ENCODE measurements around the gene FOXP1.

FOXP1 gene

GRCh38 chr3:71429597-71429988, 153.9 kb downstream of the FOXP1 start:
- TF ChIP-seq CTCF (IDR thresholded peaks at IDR 0.05; ENCODE audit: poor library complexity, severe bottlenecking), result no peak
- Histone ChIP-seq H3K4me3 (ENCODE audit: severe bottlenecking) (no peak overlapping the region), H3K4me1 (ENCODE audit: insufficient read depth, poor library complexity, severe bottlenecking) (peaks cover 69% of the 10 kb centered on the region), H3K27ac (ENCODE audit: poor library complexity, severe bottlenecking) (peak overlapping the region; percentile 83), H3K36me3 (ENCODE audit: low read depth) (no peaks in the 10 kb centered on the region), H3K27me3 (ENCODE audit: insufficient read depth, poor library complexity, severe bottlenecking) (no peaks in the 10 kb centered on the region), H3K9me3 (ENCODE audit: severe bottlenecking) (no peaks in the 10 kb centered on the region)
- DNase-seq (ENCODE audit: low spot score) (no peak), ATAC-seq (ENCODE audit: low read depth) (no peak)

DNA sequence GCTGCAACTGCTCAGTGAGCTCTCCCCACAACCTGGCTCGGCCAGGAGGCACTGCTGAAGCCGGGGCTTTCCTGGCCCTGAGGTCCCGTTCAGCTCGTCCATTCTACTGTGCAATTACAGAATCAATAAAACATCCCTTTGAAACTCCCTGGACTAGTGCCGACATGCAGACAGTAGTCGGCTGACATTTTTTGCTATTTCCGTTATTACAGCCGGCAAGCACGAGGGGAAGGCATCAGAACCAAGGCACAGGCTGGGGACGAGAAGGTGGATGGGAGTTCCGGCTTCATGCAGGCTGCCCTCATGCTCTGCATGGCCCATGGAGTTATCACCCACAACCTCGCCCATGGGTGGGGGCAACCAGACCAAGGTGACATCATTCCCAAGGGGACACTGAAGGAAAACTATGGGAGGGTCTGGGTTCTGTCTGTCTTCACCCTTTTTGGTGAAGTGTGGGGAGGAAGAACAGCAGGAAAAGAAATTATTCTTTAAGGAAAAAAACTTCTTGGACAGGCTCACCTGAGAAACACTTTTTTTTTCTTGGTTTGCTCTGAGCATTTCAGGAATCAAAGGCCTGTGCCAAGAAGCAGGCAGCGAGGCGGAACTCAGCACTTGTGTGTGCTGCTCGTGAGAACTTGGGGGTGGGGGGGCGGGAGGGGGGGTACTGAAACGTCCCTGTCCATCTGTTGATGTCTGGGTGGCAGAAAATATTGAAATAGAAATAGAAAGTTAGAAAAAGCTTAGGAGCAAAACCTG, 154.5 kb downstream of the FOXP1 start:
- no peaks in the 10 kb centered on the region for H3K9me3 ChIP-seq (ENCODE audit: severe bottlenecking)
- peak overlapping the region; percentile 83 for H3K27ac ChIP-seq (ENCODE audit: poor library complexity, severe bottlenecking)
- peaks cover 70% of the 10 kb centered on the region for H3K4me1 ChIP-seq (ENCODE audit: insufficient read depth, poor library complexity, severe bottlenecking)
- no peaks in the 10 kb centered on the region for H3K27me3 ChIP-seq (ENCODE audit: insufficient read depth, poor library complexity, severe bottlenecking)
- DNase-seq (ENCODE audit: low spot score), result peak; percentile 66
- no peaks in the 10 kb centered on the region for H3K36me3 ChIP-seq (ENCODE audit: low read depth)
- ATAC-seq (ENCODE audit: low read depth), result peak; percentile 66
- H3K4me3 ChIP-seq (ENCODE audit: severe bottlenecking), result no peak overlapping the region
- TF ChIP-seq CTCF (IDR thresholded peaks at IDR 0.05; ENCODE audit: poor library complexity, severe bottlenecking), result no peak

- H3K27me3 ChIP-seq (ENCODE audit: insufficient read depth, poor library complexity, severe bottlenecking), result no peaks in the 10 kb centered on the region
- H3K4me1 ChIP-seq (ENCODE audit: insufficient read depth, poor library complexity, severe bottlenecking), result peaks cover 58% of the 10 kb centered on the region
- no peak overlapping the region for H3K4me3 ChIP-seq (ENCODE audit: severe bottlenecking)
- no peaks in the 10 kb centered on the region for H3K9me3 ChIP-seq (ENCODE audit: severe bottlenecking)
- no peak for DNase-seq (ENCODE audit: low spot score)
- peak overlapping the region; percentile 73 for H3K27ac ChIP-seq (ENCODE audit: poor library complexity, severe bottlenecking)
- peak; percentile 55 for ATAC-seq (ENCODE audit: low read depth)
- H3K36me3 ChIP-seq (ENCODE audit: low read depth), result no peaks in the 10 kb centered on the region
- no peak for TF ChIP-seq CTCF (IDR thresholded peaks at IDR 0.05; ENCODE audit: poor library complexity, severe bottlenecking)
These were observed 157.9 kb downstream of the FOXP1 start for GRCh38 chr3:71425491-71426071.

- Histone ChIP-seq H3K27ac (ENCODE audit: poor library complexity, severe bottlenecking) (peak overlapping the region; percentile 73), H3K9me3 (ENCODE audit: severe bottlenecking) (no peaks in the 10 kb centered on the region), H3K36me3 (ENCODE audit: low read depth) (no peaks in the 10 kb centered on the region), H3K27me3 (ENCODE audit: insufficient read depth, poor library complexity, severe bottlenecking) (no peaks in the 10 kb centered on the region), H3K4me3 (ENCODE audit: severe bottlenecking) (no peak overlapping the region), H3K4me1 (ENCODE audit: insufficient read depth, poor library complexity, severe bottlenecking) (peaks cover 38% of the 10 kb centered on the region)
- peak; percentile 64 for TF ChIP-seq CTCF (IDR thresholded peaks at IDR 0.05; ENCODE audit: poor library complexity, severe bottlenecking)
- DNase-seq (ENCODE audit: low spot score) (peak; percentile 92), ATAC-seq (ENCODE audit: low read depth) (peak; percentile 94)
These were observed 160.2 kb downstream of the FOXP1 start for GRCh38 chr3:71423151-71423906.
